ENCODE data around the gene C12orf56.
"Not testable (repeated sequence)": the region's sequence is repeated elsewhere in the genome, so short reads cannot be mapped to it uniquely, and the experiment has no call there.

The C12orf56 gene

GRCh38 chr12:64325055-64325454 lies 65.5 kb downstream of the C12orf56 start:
- TF ChIP-seq CTCF (IDR thresholded peaks at IDR 0.05; ENCODE audit: low read depth, low read length, missing control alignments) = no peak
- no peak overlapping the region for H3K4me3 ChIP-seq (replicated peaks; ENCODE audit: low read depth, low read length)
- DNase-seq (ENCODE audit: extremely low read depth, low read depth) = no peak

GRCh38 chr12:64323476-64324225 lies 66.9 kb downstream of the C12orf56 start:
- no peak for DNase-seq (ENCODE audit: extremely low read depth, low read depth)

GRCh38 chr12:64323006-64323405 lies 67.6 kb downstream of the C12orf56 start:
- no peak overlapping the region for H3K4me3 ChIP-seq (replicated peaks; ENCODE audit: low read depth, low read length)
- no peak for TF ChIP-seq CTCF (IDR thresholded peaks at IDR 0.05; ENCODE audit: low read depth, low read length, missing control alignments)
- no peak for DNase-seq (ENCODE audit: extremely low read depth, low read depth)

More at GRCh38 chr12:64323476-64324225, 66.9 kb downstream of the C12orf56 start:
- no peak for TF ChIP-seq CTCF (IDR thresholded peaks at IDR 0.05; ENCODE audit: low read depth, low read length, missing control alignments)
- H3K4me3 ChIP-seq (replicated peaks; ENCODE audit: low read depth, low read length) = no peak overlapping the region

- no peak for TF ChIP-seq CTCF (IDR thresholded peaks at IDR 0.05; ENCODE audit: low read depth, low read length, missing control alignments)
- H3K4me3 ChIP-seq (replicated peaks; ENCODE audit: low read depth, low read length) = no peak overlapping the region
- DNase-seq (ENCODE audit: extremely low read depth, low read depth) = no peak
Measured at GRCh38 chr12:64320611-64321010, 69.9 kb downstream of the C12orf56 start.

- DNase-seq (ENCODE audit: extremely low read depth, low read depth); H3K4me3 ChIP-seq (replicated peaks; ENCODE audit: low read depth, low read length): not testable (repeated sequence)
Measured at GRCh38 chr12:64319540-64320225, 70.9 kb downstream of the C12orf56 start.

GRCh38 chr12:64318605-64319004 lies 72.0 kb downstream of the C12orf56 start:
- no peak overlapping the region for H3K4me3 ChIP-seq (replicated peaks; ENCODE audit: low read depth, low read length)
- DNase-seq (ENCODE audit: extremely low read depth, low read depth) = no peak
- no peak for TF ChIP-seq CTCF (IDR thresholded peaks at IDR 0.05; ENCODE audit: low read depth, low read length, missing control alignments)

- no peak overlapping the region for H3K4me3 ChIP-seq (replicated peaks; ENCODE audit: low read depth, low read length)
- DNase-seq (ENCODE audit: extremely low read depth, low read depth) = no peak
- TF ChIP-seq CTCF (IDR thresholded peaks at IDR 0.05; ENCODE audit: low read depth, low read length, missing control alignments) = no peak
Measured at GRCh38 chr12:64311877-64312276, 78.7 kb downstream of the C12orf56 start.

All from HFF-Myc (cell line).